ENCODE data around the gene JMJD7.
"Not testable (repeated sequence)": the region's sequence is repeated elsewhere in the genome, so short reads cannot be mapped to it uniquely, and the experiment has no call there.

JMJD7 gene

DNA sequence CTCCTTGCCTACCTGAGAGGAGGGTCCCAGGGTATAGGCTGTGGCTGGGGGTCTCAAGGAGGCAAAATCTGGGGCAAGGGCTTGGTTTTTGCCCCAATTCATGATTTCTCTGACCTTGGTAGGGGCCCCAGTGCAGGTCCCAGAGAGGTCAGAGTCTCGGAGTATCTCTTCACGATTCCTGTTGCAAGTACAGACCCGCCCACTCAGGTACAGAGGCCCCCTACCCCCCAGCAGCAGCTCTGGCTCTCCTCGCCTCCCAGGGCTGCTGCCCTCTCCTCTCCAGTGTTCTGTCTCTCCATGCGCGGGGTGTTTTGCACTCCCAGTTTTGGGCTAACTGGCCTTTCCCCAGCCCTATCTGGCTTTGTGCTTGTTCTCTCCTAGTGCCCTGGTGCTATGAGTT, 5.4 kb upstream of the JMJD7 start:
- Histone ChIP-seq H3K9ac (ENCODE audit: low read depth, low read length) (no peak overlapping the region), H3K9me3 (ENCODE audit: control insufficient read depth, insufficient read depth, low read length) (no peaks in the 10 kb centered on the region), H3K4me1 (ENCODE audit: insufficient read depth, low read length) (no peaks in the 10 kb centered on the region; the same call in 1 of the 2 replicates), H3K36me3 (ENCODE audit: insufficient read depth, low read length) (no peaks in the 10 kb centered on the region; the same call in 1 of the 2 replicates)

DNA sequence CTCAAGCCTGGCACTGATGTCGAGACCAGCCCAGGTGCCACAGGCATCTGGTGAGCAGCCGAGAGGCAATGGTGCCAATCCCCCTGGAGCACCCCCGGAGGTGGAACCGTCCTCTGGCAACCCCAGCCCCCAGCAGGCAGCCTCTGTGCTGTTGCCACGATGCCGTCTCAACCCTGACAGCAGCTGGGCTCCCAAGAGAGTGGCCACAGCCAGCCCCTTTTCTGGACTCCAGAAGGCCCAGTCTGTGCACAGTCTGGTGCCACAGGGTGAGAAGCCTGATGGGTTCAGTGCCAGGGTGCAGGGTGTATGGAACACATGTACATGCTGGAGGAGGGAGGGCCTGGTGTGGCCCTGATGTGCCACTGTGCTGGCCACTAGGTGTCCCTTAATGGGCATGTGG, 4.9 kb upstream of the JMJD7 start:
- H3K4me1 ChIP-seq (ENCODE audit: insufficient read depth, low read length), result no peaks in the 10 kb centered on the region; the same call in 1 of the 2 replicates
- H3K36me3 ChIP-seq (ENCODE audit: insufficient read depth, low read length), result no peaks in the 10 kb centered on the region; the same call in 1 of the 2 replicates
- no peaks in the 10 kb centered on the region for H3K9me3 ChIP-seq (ENCODE audit: control insufficient read depth, insufficient read depth, low read length)
- no peak overlapping the region for H3K9ac ChIP-seq (ENCODE audit: low read depth, low read length)

DNA sequence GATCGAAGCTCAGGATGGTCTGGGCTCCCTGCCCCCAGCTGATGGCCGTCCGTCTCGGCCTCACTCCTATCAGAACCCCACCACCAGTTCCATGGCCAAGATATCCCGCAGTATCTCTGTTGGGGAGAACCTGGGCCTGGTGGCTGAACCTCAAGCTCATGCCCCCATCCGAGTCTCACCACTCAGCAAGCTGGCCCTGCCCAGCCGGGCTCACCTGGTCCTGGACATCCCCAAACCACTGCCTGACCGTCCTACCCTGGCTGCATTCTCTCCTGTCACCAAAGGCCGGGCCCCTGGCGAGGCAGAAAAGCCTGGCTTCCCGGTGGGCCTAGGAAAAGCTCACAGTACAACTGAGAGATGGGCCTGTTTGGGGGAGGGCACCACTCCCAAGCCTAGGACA, 4.4 kb upstream of the JMJD7 start:
- Histone ChIP-seq H3K9ac (ENCODE audit: low read depth, low read length) (no peak overlapping the region), H3K4me1 (ENCODE audit: insufficient read depth, low read length) (no peaks in the 10 kb centered on the region; the same call in 1 of the 2 replicates), H3K36me3 (ENCODE audit: insufficient read depth, low read length) (no peaks in the 10 kb centered on the region; the same call in 1 of the 2 replicates), H3K9me3 (ENCODE audit: control insufficient read depth, insufficient read depth, low read length) (no peaks in the 10 kb centered on the region)

DNA sequence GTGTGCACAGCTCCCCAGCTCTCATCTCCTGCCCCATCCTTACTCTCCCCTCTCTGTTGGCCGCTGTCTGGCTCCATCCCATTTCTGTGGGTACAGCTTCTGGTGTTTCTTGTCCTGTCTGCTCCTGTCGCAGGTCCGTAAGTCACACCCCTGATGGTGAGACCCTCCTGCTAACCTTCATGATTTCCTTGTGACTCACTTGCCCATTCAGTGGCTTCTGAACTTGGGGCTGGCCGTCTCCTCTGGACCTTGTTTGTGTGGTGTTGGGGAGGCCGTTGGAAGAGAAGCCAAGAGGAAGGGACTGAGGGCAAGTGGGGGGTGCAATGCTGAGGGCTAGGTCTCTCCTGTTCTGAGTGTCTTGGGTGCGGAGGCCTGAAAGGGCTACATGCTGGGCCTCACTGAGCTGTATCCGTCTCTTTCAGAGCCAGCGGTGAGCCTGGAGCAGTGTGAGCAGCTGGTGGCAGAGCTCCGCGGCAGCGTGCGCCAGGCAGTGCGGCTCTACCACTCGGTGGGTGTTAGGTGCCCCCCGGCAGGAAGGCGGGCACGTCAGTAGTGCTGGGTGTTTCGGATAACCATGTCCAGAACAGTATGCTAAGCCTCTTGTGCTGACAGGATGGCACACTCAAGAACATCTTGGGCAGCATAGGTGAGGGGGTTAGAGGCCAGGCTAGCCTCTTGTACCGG, 3.7 kb upstream of the JMJD7 start:
- Histone ChIP-seq H3K36me3 (ENCODE audit: insufficient read depth, low read length) (no peaks in the 10 kb centered on the region), H3K9me3 (ENCODE audit: control insufficient read depth, insufficient read depth, low read length) (no peaks in the 10 kb centered on the region), H3K9ac (ENCODE audit: low read depth, low read length) (no peak overlapping the region), H3K4me1 (ENCODE audit: insufficient read depth, low read length) (peaks cover 6% of the 10 kb centered on the region)

DNA sequence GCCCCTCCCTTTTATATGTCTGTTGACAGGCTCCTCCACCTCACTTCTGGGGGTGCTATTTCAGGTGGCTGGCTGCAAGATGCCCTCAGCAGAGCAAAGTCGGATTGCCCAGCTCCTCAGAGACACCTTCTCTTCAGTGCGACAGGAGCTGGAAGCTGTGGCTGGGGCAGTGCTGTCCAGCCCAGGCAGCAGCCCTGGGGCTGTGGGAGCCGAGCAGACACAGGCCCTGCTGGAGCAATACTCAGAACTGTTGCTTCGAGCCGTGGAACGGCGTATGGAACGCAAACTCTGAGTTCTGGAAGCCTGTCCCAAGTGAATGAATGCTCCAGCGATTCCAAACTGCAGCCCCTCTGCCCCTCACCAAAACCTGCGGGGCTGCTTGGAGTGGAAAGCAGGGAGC, 2.7 kb upstream of the JMJD7 start:
- no peak overlapping the region for H3K9ac ChIP-seq (ENCODE audit: low read depth, low read length)
- H3K9me3 ChIP-seq (ENCODE audit: control insufficient read depth, insufficient read depth, low read length), result no peaks in the 10 kb centered on the region
- no peaks in the 10 kb centered on the region for H3K36me3 ChIP-seq (ENCODE audit: insufficient read depth, low read length)
- peaks cover 6% of the 10 kb centered on the region for H3K4me1 ChIP-seq (ENCODE audit: insufficient read depth, low read length)

DNA sequence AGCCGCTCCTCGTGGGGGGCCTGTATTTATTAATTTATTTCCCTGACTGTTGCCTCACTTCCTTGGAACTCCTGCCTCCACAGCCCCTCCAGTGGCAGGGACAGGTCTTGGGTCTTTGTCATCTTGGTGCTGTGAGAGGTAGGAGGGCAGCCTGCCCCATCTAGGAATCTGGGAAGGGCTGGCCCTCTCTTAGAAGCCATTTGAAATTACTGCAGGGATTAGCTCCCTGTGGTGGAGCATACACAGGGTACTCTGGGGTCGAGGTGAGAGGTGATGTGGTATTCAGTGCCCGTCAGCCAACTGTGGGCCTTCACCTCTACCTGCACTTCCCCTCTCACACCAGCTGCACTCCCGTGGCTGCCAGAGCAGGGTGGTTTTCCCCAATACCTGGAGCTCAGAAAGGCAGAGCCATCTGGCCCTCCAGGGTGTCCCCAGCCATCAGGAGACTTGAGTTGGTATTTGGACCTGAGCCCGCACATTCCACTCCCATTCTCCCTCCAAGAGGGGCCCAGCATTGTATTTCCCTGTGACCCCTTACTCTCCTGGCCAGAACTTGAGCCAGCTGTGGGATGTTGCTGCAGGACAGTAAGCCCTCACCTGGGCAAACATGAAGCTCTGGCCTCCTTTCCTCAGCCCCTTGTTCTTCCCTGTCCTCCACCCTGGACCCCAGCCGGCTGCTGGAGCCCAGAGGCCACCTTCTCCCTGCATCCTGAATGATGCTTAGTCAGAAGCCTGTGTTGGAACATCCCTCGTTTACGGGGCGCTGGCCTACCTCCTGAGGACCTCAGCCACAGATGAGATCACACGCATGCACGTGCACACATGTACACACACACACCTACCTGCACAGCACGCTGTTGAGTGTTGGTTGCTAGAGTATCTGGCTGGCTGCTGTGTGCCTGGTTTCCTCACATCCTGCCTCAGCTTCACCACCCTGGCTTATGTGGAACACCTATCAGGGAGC, 2.0 kb upstream of the JMJD7 start:
- H3K9ac ChIP-seq (ENCODE audit: low read depth, low read length), result no peak overlapping the region
- peaks cover 6% of the 10 kb centered on the region for H3K4me1 ChIP-seq (ENCODE audit: insufficient read depth, low read length)
- H3K36me3 ChIP-seq (ENCODE audit: insufficient read depth, low read length), result no peaks in the 10 kb centered on the region
- no peaks in the 10 kb centered on the region for H3K9me3 ChIP-seq (ENCODE audit: control insufficient read depth, insufficient read depth, low read length)

DNA sequence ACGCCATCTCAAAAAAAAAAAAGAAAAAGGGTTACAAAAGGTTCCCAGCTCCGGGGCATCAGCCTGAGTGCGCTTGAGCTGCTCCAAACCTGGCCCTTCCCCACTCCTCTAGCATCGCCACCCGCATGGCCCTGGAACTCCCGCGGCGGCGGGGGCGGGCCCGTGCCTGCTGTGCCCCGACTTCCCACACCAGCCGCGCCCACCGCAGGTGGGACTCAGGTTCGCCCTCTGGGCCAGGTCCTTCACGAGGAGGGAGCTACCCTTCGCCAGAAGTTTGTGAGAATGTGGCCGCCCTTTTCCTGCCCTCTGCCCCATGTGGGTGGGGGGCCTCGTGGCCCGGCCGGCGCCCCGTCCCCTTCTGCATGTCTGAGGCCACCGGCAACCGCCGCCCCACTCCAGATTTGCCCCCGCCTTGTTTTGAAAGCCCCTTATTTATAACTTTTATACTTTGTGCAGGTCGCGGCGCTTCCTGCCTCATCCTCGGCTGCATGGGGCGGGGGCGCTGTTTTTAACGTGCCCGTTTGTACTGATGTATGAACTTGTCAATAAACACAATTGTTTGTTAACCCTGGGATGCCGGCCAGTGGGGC, 507 bp upstream of the JMJD7 start:
- H3K9ac ChIP-seq (ENCODE audit: low read depth, low read length), result peak overlapping the region; percentile 87
- peaks cover 6% of the 10 kb centered on the region for H3K4me1 ChIP-seq (ENCODE audit: insufficient read depth, low read length)
- no peaks in the 10 kb centered on the region for H3K36me3 ChIP-seq (ENCODE audit: insufficient read depth, low read length)

DNA sequence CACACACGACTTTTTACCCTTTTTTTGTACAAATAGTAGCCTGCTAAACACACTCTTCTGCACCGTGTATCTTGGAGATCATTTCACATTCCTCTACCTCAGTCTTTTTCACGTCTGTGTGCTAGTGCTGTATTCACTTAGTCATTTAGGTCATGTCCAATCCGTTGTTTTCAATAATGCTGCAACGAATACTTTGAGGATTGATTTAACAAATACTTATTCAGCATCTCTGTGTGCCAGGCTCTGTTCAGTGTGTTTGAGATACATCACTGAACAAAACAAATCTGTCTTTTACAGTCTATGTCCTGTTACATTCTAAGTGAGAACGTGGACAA, 882 bp downstream of the JMJD7 start:
- Histone ChIP-seq H3K9ac (ENCODE audit: low read depth, low read length) (peak overlapping the region; percentile 87), H3K36me3 (ENCODE audit: insufficient read depth, low read length) (no peaks in the 10 kb centered on the region), H3K4me1 (ENCODE audit: insufficient read depth, low read length) (peaks cover 6% of the 10 kb centered on the region), H3K9me3 (ENCODE audit: control insufficient read depth, insufficient read depth, low read length) (no peaks in the 10 kb centered on the region)

More for the DNA sequence above, 507 bp upstream of the JMJD7 start:
- H3K9me3 ChIP-seq (ENCODE audit: control insufficient read depth, insufficient read depth, low read length), result no peaks in the 10 kb centered on the region

DNA sequence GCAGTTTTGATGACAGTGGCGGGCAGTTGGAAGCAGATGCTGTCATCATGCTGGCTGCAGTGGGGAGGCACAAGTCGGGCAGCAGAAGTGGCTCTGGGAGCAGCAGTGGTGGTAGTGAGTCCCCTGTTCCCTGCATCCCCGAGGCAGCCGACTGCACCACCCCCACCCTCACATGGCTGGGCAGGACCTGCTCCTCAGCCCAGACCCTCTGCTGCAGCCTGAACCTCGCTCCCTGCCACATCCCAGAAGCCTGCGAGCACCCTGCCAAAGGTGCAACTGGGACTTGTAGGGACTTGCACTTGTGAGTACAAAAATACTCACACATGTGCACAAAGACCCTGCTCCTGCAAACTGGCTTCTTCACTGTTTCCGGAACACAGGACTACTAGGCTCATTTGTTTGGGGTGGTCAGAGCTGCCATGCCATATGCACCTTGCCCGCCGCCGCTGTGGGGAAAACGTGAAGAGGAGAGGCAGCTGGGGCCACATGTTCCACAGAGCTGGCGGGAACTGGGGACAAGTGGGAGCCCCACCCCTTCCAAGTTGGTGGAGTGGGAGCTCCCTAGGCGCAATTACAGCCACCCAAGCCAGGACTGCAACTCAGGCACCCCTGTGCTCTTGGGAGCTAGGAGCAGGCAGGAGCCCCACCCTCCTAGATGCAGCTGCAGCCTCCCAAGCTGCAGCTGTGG, 2.2 kb downstream of the JMJD7 start:
- H3K9ac ChIP-seq (ENCODE audit: low read depth, low read length), result no peak overlapping the region
- peaks cover 6% of the 10 kb centered on the region for H3K4me1 ChIP-seq (ENCODE audit: insufficient read depth, low read length)

DNA sequence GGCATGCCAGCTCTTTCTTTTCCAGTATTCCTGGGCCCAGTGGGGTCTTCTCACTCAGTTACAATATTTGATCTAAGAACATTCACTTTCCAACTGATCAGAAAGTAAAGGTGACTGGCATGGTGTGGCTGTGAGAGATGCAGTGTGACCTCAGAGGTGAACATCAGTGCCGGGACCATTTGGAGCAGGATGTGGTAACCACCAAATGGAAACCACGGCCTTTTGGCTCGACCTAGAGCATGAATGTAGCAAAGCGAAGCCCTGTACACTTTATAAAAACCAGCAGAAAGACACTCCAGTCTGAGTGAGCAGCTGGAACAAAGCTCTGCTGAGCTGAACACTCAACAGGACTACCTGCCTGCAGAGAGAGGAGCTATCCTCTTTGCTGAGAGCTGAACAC, 3.4 kb downstream of the JMJD7 start:
- H3K9ac ChIP-seq (ENCODE audit: low read depth, low read length); H3K36me3 ChIP-seq (ENCODE audit: insufficient read depth, low read length); H3K9me3 ChIP-seq (ENCODE audit: control insufficient read depth, insufficient read depth, low read length); H3K4me1 ChIP-seq (ENCODE audit: insufficient read depth, low read length): not testable (repeated sequence)

More for the DNA sequence above, 2.2 kb downstream of the JMJD7 start:
- Histone ChIP-seq H3K36me3 (ENCODE audit: insufficient read depth, low read length) (no peaks in the 10 kb centered on the region), H3K9me3 (ENCODE audit: control insufficient read depth, insufficient read depth, low read length) (no peaks in the 10 kb centered on the region)

DNA sequence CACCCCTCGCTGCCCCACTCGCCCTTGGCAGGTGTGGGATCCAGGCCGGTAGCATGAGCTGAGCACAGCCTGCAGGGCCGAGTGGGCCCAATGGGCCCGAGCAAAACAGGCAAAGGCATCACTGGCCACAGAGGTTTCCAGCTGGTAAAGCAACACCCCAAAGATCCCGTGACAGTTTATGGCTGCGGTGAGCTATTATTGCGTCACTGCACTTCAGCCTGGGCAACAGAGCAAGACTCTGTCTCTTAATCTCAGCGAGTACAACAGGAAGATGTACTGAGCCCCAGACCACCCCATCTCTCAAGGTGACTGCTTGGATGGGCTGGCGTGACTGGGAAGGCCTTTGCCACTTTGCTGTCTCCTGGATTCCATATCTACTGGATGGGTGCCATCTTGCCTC, 4.3 kb downstream of the JMJD7 start:
- Histone ChIP-seq H3K9me3 (ENCODE audit: control insufficient read depth, insufficient read depth, low read length) (no peaks in the 10 kb centered on the region), H3K9ac (ENCODE audit: low read depth, low read length) (no peak overlapping the region), H3K4me1 (ENCODE audit: insufficient read depth, low read length) (peaks cover 6% of the 10 kb centered on the region), H3K36me3 (ENCODE audit: insufficient read depth, low read length) (peaks cover 3% of the 10 kb centered on the region)

DNA sequence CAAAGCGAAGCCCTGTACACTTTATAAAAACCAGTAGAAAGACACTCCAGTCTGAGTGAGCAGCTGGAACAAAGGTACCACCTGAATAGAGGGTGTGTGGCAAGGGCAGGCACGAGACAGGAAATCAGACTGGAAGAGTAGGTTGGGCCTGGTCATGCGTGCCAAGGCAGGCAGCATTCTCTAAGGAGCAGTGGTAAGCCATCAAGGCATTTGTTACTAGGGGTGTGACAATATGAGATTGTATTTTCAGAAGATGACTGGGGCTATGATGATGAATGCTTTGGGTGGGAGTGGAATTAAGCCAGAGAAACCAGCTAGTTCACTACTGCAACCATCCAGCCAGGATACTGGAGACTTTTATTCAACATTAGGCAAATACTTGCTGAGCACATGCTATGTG, 5.0 kb downstream of the JMJD7 start:
- Histone ChIP-seq H3K4me1 (ENCODE audit: insufficient read depth, low read length) (peaks cover 6% of the 10 kb centered on the region), H3K9me3 (ENCODE audit: control insufficient read depth, insufficient read depth, low read length) (no peaks in the 10 kb centered on the region), H3K9ac (ENCODE audit: low read depth, low read length) (no peak overlapping the region), H3K36me3 (ENCODE audit: insufficient read depth, low read length) (peaks cover 3% of the 10 kb centered on the region)

DNA sequence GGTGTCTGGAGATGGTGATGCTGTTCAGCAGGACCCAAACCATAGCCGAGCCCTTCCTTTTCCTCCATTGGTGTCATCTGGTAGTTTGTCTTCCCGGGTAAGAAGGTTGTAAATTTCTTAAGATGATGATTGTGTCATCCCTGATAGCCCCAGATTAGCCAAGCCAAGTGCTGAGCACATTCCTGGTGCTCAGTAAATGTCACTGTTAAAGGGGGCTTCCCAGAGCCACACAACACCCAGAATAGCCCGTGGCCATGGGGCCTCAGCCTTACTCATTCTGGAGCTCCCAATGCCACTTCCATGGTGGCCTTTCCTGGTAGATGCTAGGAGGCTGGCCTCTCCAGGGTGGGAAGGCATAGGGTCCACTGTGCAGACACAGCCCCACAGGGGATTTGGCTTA, 6.2 kb downstream of the JMJD7 start:
- H3K9ac ChIP-seq (ENCODE audit: low read depth, low read length), result no peak overlapping the region
- H3K36me3 ChIP-seq (ENCODE audit: insufficient read depth, low read length), result peaks cover 3% of the 10 kb centered on the region
- no peaks in the 10 kb centered on the region; the same call in 1 of the 2 replicates for H3K4me1 ChIP-seq (ENCODE audit: insufficient read depth, low read length)
- H3K9me3 ChIP-seq (ENCODE audit: control insufficient read depth, insufficient read depth, low read length), result no peaks in the 10 kb centered on the region

DNA sequence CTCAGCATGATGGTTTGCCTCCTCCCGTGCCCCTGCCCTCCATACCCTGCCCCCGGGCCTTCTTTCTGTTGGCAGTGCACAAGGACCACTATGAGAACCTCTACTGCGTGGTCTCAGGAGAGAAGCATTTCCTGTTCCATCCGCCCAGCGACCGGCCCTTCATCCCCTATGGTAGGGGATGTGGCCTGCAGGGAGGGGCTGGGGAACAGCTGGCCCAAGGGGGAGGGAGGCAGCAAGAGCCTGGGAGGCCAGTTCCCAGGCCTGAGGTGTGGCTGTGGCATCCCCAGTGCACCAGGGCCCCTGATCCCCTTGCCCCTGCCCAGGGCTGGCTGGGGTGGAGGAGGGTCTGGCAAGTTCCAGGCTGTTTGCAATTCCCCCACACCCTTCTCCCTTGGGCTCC, 8.2 kb downstream of the JMJD7 start:
- no peak overlapping the region for H3K9ac ChIP-seq (ENCODE audit: low read depth, low read length)
- H3K9me3 ChIP-seq (ENCODE audit: control insufficient read depth, insufficient read depth, low read length), result no peaks in the 10 kb centered on the region
- H3K36me3 ChIP-seq (ENCODE audit: insufficient read depth, low read length), result peaks cover 3% of the 10 kb centered on the region
- no peaks in the 10 kb centered on the region for H3K4me1 ChIP-seq (ENCODE audit: insufficient read depth, low read length)

All from ES-I3 (cell line).